WERI-Rb-1 (cell line): ENCODE data around the gene GABRG3.

Experiments
- DNase-seq: peaks from one replicate; pipeline ENCODE4 v3.0.0-alpha.2; 2020
- H3K27ac ChIP-seq: fragments of 250-450 bp; sonication (Bioruptor Pico); 2 replicates; pipeline ENCODE4 v1.5.1; 2020; ENCODE audit warnings: mild to moderate bottlenecking, moderate library complexity
- H3K27me3 ChIP-seq: fragments of 250-450 bp; sonication (Bioruptor Pico); 2 replicates; pipeline ENCODE4 v1.5.1; 2021; ENCODE audit warnings: mild to moderate bottlenecking, low read depth, moderate library complexity; ENCODE audit not compliant: insufficient read depth, severe bottlenecking
- H3K36me3 ChIP-seq: fragments of 250-450 bp; sonication (Bioruptor Pico); 2 replicates; pipeline ENCODE4 v1.5.1; 2020; ENCODE audit warnings: mild to moderate bottlenecking, moderate library complexity
- H3K4me3 ChIP-seq: 2 replicates; pipeline ENCODE4 v1.5.1; 2011; ENCODE audit warnings: low read depth, mild to moderate bottlenecking, control low read depth, low read length
- H3K9me3 ChIP-seq: fragments of 250-450 bp; sonication (Bioruptor Pico); 2 replicates; pipeline ENCODE4 v1.5.1; 2021; ENCODE audit warnings: mild to moderate bottlenecking, moderate library complexity; ENCODE audit not compliant: severe bottlenecking
- TF ChIP-seq, protein P1 (sequence below): IDR thresholded peaks from 2 replicates; pipeline ENCODE4 v1.5.1; 2011; ENCODE audit warnings: low read depth, mild to moderate bottlenecking, control low read depth, inconsistent platforms, low read length

GABRG3 gene

DNA sequence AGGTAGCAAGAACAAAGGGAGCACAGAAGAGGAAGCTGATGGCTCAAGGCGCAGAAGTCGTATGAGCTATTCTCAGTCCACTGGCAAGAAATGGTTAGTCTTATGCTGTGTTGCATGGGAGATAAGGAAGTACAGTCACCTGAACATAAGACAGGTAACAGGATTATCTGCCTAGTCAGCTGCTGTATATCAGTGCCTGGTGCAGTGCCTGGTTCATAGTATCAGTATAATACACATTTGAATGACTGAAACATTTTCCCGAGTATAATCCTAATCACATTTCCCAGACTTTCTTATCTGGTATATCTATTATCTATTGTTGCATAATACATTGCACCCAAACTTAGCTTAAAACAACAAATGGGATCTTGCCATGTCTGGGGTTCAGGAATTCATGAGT is 302.5 kb downstream of the GABRG3 start:
- TF ChIP-seq, protein P1, sequence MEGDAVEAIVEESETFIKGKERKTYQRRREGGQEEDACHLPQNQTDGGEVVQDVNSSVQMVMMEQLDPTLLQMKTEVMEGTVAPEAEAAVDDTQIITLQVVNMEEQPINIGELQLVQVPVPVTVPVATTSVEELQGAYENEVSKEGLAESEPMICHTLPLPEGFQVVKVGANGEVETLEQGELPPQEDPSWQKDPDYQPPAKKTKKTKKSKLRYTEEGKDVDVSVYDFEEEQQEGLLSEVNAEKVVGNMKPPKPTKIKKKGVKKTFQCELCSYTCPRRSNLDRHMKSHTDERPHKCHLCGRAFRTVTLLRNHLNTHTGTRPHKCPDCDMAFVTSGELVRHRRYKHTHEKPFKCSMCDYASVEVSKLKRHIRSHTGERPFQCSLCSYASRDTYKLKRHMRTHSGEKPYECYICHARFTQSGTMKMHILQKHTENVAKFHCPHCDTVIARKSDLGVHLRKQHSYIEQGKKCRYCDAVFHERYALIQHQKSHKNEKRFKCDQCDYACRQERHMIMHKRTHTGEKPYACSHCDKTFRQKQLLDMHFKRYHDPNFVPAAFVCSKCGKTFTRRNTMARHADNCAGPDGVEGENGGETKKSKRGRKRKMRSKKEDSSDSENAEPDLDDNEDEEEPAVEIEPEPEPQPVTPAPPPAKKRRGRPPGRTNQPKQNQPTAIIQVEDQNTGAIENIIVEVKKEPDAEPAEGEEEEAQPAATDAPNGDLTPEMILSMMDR: no peak
- no peak overlapping the region for H3K4me3 ChIP-seq
- DNase-seq: no peak
- no peaks in the 10 kb centered on the region for H3K36me3 ChIP-seq
- no peaks in the 10 kb centered on the region for H3K9me3 ChIP-seq
- H3K27me3 ChIP-seq: no peaks in the 10 kb centered on the region
- H3K27ac ChIP-seq: no peak overlapping the region

DNA sequence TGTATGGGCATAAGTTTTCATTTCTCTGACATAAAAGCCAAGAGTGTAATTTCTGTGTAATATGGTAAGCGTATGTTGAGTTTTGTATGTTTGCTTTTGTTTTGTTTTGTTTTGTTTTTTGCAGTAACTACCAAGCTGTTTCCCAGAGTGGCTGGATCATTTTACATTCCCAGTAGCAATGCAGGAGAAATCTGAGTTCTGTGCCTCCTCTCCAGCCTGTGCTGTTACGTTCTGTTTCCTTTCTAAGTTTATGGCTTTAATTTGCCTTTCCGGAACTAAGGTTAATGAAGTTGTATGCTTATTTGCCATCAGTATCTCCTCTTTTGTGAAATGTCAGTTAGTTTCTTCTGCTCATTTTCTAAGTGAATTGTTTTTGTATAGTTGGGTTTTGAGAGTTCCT is 307.8 kb downstream of the GABRG3 start:
- Histone ChIP-seq H3K9me3 (no peaks in the 10 kb centered on the region), H3K27ac (no peak overlapping the region), H3K27me3 (no peaks in the 10 kb centered on the region), H3K36me3 (no peaks in the 10 kb centered on the region), H3K4me3 (no peak overlapping the region)
- DNase-seq: no peak
- TF ChIP-seq, protein P1: no peak

DNA sequence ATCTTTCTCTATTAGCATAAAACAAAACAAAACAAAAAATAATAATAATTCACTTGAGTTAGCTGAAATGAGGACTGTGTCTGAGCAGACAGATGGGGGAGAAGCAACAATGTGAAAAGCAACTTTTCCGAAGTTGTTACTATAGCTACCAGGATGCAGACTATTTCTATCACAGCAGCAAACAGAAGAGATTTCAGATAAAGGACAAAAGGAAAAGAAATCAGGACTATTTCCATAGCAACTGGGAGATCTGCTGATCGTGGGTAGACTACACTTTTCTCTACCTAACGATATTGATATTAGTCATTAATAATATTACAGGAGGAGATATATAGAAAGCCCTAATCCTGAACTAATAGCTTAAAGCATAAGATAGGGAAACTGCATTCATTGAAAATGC is 321.7 kb downstream of the GABRG3 start:
- TF ChIP-seq, protein P1: no peak
- H3K36me3 ChIP-seq: no peaks in the 10 kb centered on the region
- no peak overlapping the region for H3K4me3 ChIP-seq
- no peak overlapping the region for H3K27ac ChIP-seq
- no peak for DNase-seq
- H3K27me3 ChIP-seq: no peaks in the 10 kb centered on the region
- H3K9me3 ChIP-seq: no peaks in the 10 kb centered on the region

DNA sequence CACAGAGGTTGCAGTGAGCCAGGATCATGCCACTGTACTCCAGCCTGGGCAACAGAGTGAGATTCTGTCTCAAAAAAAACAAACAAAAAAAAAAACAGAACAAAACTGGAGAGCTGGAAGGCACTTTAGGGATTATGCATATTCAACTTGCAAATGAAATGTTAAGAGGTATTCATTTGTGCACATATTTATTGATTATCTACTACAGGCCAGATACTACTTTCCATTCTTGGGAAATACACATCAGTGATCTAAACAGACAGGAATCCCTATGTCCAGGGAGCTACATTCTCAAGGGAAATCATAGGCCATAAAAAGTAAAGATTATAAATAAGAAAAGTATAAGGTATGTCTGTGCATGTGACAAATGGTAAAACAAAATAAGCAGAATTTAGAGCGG is 322.6 kb downstream of the GABRG3 start:
- Histone ChIP-seq H3K36me3 (no peaks in the 10 kb centered on the region), H3K4me3 (no peak overlapping the region), H3K9me3 (no peaks in the 10 kb centered on the region), H3K27me3 (no peaks in the 10 kb centered on the region), H3K27ac (no peak overlapping the region)
- TF ChIP-seq, protein P1: no peak
- no peak for DNase-seq

DNA sequence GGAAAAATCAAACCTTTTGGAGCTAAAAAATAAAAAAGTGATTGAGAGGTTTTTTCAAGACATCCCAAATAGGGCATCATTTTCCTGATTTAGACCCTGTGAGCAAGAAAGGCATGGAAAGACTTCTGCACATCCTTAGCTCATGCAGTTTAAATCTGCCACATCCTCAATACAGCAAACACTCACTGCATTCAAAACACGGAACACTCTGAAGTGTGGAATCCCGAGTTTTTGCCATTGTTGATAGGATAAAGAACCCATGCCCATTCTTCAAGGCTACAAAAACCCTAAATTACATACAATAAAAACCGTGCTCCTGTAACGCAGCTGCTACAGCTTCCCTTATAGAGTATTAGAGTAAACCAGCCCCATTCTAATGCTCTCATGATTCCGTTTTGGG is 346.8 kb downstream of the GABRG3 start:
- TF ChIP-seq, protein P1: no peak
- no peak overlapping the region for H3K4me3 ChIP-seq
- H3K9me3 ChIP-seq: no peaks in the 10 kb centered on the region
- no peaks in the 10 kb centered on the region for H3K27me3 ChIP-seq
- DNase-seq: no peak
- H3K27ac ChIP-seq: no peak overlapping the region
- no peaks in the 10 kb centered on the region for H3K36me3 ChIP-seq

DNA sequence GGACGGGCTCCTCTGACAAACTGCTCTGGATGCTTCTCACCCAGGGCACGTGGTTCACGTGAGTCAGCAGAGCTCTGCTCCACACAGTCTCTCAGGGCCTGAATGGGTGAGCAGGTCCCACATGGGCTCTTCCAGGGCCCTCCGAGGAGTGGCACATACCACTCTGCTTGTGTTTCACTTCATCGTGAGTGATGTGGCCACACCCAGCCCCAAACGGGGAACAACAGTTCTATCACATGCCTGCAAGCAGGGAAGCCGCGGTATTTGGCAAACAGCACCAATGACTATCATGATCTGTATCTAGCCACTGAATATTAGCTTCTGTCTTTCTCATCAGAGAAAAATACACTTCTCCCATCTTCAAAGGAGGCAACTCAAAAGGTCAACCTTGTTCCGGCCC is 352.8 kb downstream of the GABRG3 start:
- Histone ChIP-seq H3K9me3 (no peaks in the 10 kb centered on the region), H3K4me3 (no peak overlapping the region), H3K27me3 (no peaks in the 10 kb centered on the region), H3K36me3 (no peaks in the 10 kb centered on the region), H3K27ac (no peak overlapping the region)
- DNase-seq: no peak
- TF ChIP-seq, protein P1: no peak
